Measurements from ENCODE around the gene ABCG4.

Gene ABCG4

GRCh38 chr11:119169282-119169719 is 20.4 kb downstream of the ABCG4 start:
- no peak for TF ChIP-seq CTCF (IDR thresholded peaks at IDR 0.05; ENCODE audit: low read length, missing control alignments)
- H3K4me3 ChIP-seq (replicated peaks; ENCODE audit: low read depth, low read length) = peak overlapping the region; percentile 55

GRCh38 chr11:119172513-119172912 is 23.7 kb downstream of the ABCG4 start:
- no peak for TF ChIP-seq CTCF (IDR thresholded peaks at IDR 0.05; ENCODE audit: low read length, missing control alignments)
- H3K4me3 ChIP-seq (replicated peaks; ENCODE audit: low read depth, low read length) = no peak overlapping the region
- DNase-seq (ENCODE audit: low read depth) = no peak

More at GRCh38 chr11:119169282-119169719, 20.4 kb downstream of the ABCG4 start:
- peak; percentile 20 for DNase-seq (ENCODE audit: low read depth)

GRCh38 chr11:119173453-119173852 is 24.6 kb downstream of the ABCG4 start:
- H3K4me3 ChIP-seq (replicated peaks; ENCODE audit: low read depth, low read length) = no peak overlapping the region
- no peak for DNase-seq (ENCODE audit: low read depth)
- no peak for TF ChIP-seq CTCF (IDR thresholded peaks at IDR 0.05; ENCODE audit: low read length, missing control alignments)

GRCh38 chr11:119175493-119176077 is 26.7 kb downstream of the ABCG4 start:
- H3K4me3 ChIP-seq (replicated peaks; ENCODE audit: low read depth, low read length) = no peak overlapping the region
- TF ChIP-seq CTCF (IDR thresholded peaks at IDR 0.05; ENCODE audit: low read length, missing control alignments) = no peak
- DNase-seq (ENCODE audit: low read depth) = peak; percentile 27

GRCh38 chr11:119178166-119178680 is 29.4 kb downstream of the ABCG4 start:
- DNase-seq (ENCODE audit: low read depth) = peak; percentile 14
- no peak for TF ChIP-seq CTCF (IDR thresholded peaks at IDR 0.05; ENCODE audit: low read length, missing control alignments)
- H3K4me3 ChIP-seq (replicated peaks; ENCODE audit: low read depth, low read length) = no peak overlapping the region

- no peak for TF ChIP-seq CTCF (IDR thresholded peaks at IDR 0.05; ENCODE audit: low read length, missing control alignments)
- H3K4me3 ChIP-seq (replicated peaks; ENCODE audit: low read depth, low read length) = no peak overlapping the region
- no peak for DNase-seq (ENCODE audit: low read depth)
Measured at GRCh38 chr11:119179342-119179741, 30.5 kb downstream of the ABCG4 start.

GRCh38 chr11:119179983-119180382 is 31.1 kb downstream of the ABCG4 start:
- no peak for TF ChIP-seq CTCF (IDR thresholded peaks at IDR 0.05; ENCODE audit: low read length, missing control alignments)
- no peak for DNase-seq (ENCODE audit: low read depth)

More at GRCh38 chr11:119179983-119180382, 31.1 kb downstream of the ABCG4 start:
- no peak overlapping the region for H3K4me3 ChIP-seq (replicated peaks; ENCODE audit: low read depth, low read length)
